Heart right ventricle (tissue), 16 donors: ENCODE measurements around the gene PERP. TPM values are rescaled to one million over a fixed set of nuclear protein-coding genes. Genes with fewer than 3 reads are reported as not detected.
A peak's percentile ranks its signal among the peaks of the same experiment; 100 is the strongest.

ENCODE experiments used
- ATAC-seq, 8 donors: fragments of 200-7000 bp; cut with Tn5 transposase; one replicate each; pipeline ENCODE4 v1.9.1; 2020; ENCODE audit warnings: mild to moderate bottlenecking in 8 of 8, moderate library complexity in 8 of 8, moderate number of reproducible peaks in 1 of 8
- DNase-seq, 2 donors: peaks; one replicate each; pipeline ENCODE4 v3.0.0-alpha.2; 2020
- H3K27ac ChIP-seq, 10 donors: fragments of 200-600 bp; sonication (generic) in 2 of 10; one replicate each; pipeline versions ENCODE4 v1.5.0 to v1.8.0; 2020 to 2022; ENCODE audit warnings: mild to moderate bottlenecking in 3 of 10
- H3K27me3 ChIP-seq, 7 donors: fragments of 200-600 bp; one replicate each; pipeline ENCODE4 v1.8.0; 2021 to 2022; ENCODE audit warnings: mild to moderate bottlenecking in 2 of 7
- H3K36me3 ChIP-seq, 9 donors: fragments of 200-600 bp; sonication (generic) in 1 of 9; one replicate each; pipeline versions ENCODE4 v1.5.0 to v1.8.0; 2020 to 2022; ENCODE audit warnings: mild to moderate bottlenecking in 2 of 9
- H3K4me1 ChIP-seq, 9 donors: fragments of 200-600 bp; sonication (generic) in 1 of 9; one replicate each; pipeline versions ENCODE4 v1.5.0 to v1.8.0; 2020 to 2022; ENCODE audit warnings: mild to moderate bottlenecking in 4 of 9
- H3K4me3 ChIP-seq, 10 donors: fragments of 200-600 bp; sonication (generic) in 2 of 10; one replicate each; pipeline versions ENCODE4 v1.5.0 to v1.8.0; 2020 to 2022; ENCODE audit warnings: mild to moderate bottlenecking in 7 of 10, moderate library complexity in 2 of 10
- H3K9me3 ChIP-seq, 11 donors: fragments of 200-600 bp in 10 of 11; sonication (generic) in 2 of 11; one replicate each; pipeline versions ENCODE4 v1.5.0 to v1.8.0; 2013 to 2022; ENCODE audit warnings: mild to moderate bottlenecking in 2 of 11, control low read depth in 1 of 11, moderate library complexity in 1 of 11
- CTCF ChIP-seq, 9 donors: fragments of 200-600 bp; sonication (generic) in 2 of 9; IDR thresholded peaks; one replicate each; pipeline versions ENCODE4 v1.5.0 to v1.8.0; 2021 to 2022; ENCODE audit warnings: antibody characterized with exemption in 9 of 9, mild to moderate bottlenecking in 5 of 9, moderate library complexity in 1 of 9
- WGBS, 2 donors: extraction: QIAGEN DNeasy Blood & Tissue Kit; methylation state at CpG; one replicate each; pipeline ENCODE4 v1.1.7; 2013; ENCODE audit warnings: inconsistent platforms in 1 of 2; 5-methylcytosine and 5-hydroxymethylcytosine counted together
- intact Hi-C, 10 donors: fragments of 100-400 bp; cut with DNase I; formaldehyde crosslinking; loops; one replicate each; pipeline versions ENCODE4 v1.11.1 to v1.14.2; 2022
- long read RNA-seq, 3 donors: library from polyadenylated mRNA; unstranded; transcript quantifications; one replicate each; pipeline ENCODE4 v2.0.0, GENCODE V29; 2020 to 2021
- polyA plus RNA-seq, 2 donors: library from polyadenylated mRNA; stranded (reverse); fragments of 200-250 nt; gene quantifications; one replicate each; pipeline ENCODE4 v1.2.3, GENCODE V29; 2013
- total RNA-seq, 10 donors: library from RNA; stranded (reverse); fragmentation: NEBNext Ultra II Directional in 3 of 10; extraction: Animal tissue kit (Norgen Biotek cat#: 25700) in 3 of 10; gene quantifications; one replicate each; pipeline versions ENCODE4 v1.2.1 to v1.2.4, GENCODE V29; 2021 to 2023
- donor health status: Arrhythmogenic right ventricular cardiomyopathy.
- donor health status: ischemic (EF 13 %, LVEDD 7.1; RV severe dilation, severe dysfunction).
- donor health status: healthy with polysubstance abuse.
- donor health status: DM: no; HTN: yes; CAD: no.
- donor health status: DM: no; HTN: no; CAD: no.
- donor health status: ischemic (EF 25% LVEDD 6.9; RV normal size, moderate dysfunction).
- donor health status: ischemic (EF 25% LVEDD 5.7; RV mildly dilated, moderate dysfunction).
- donor health status: healthy.
- donor health status: DM: yes; HTN: yes; CAD: no.
- donor health status: Ischemic cardiomyopathy.
- donor health status: ischemic (EF 35%, LVEDD 5.7; RV mildly dilated, moderate dysfunction).
- donor health status: nonischemic (EF 11% LVEDD 7.7; RV severe dilation, severe dysfunction).
- donor health status: DM: yes; HTN: yes; CAD: no.
- donor health status: PGD.
- donor health status: ischemic (EF 29% LVEDD 5.4; RV normal size, mild dysfunction).
- donor health status: nonischemic (EF 23%, LVEDD 6.1; RV moderate dilation, normal function).

PERP gene
- total RNA-seq (10 to 100 TPM; 42.3 to 70.1 (median 56.7) TPM), polyA plus RNA-seq (10 to 100 TPM; 29.3 to 30.4 TPM)
- long read RNA-seq, donor 1, full-length matches to known transcripts = 229 of 250 reads
- long read RNA-seq, donor 1, partial matches to known transcripts = 2 of 250 reads
- long read RNA-seq, donor 1, other reads (novel, unspliced or antisense) = 19 of 250 reads
- long read RNA-seq, donor 2, full-length matches to known transcripts = 271 of 306 reads
- long read RNA-seq, donor 2, partial matches to known transcripts = 4 of 306 reads
- long read RNA-seq, donor 2, other reads (novel, unspliced or antisense) = 31 of 306 reads
- long read RNA-seq, donor 3, full-length matches to known transcripts = 612 of 638 reads
- long read RNA-seq, donor 3, partial matches to known transcripts = 18 of 638 reads
- long read RNA-seq, donor 3, other reads (novel, unspliced or antisense) = 8 of 638 reads

- intact Hi-C loops = loop anchor here in 9 of 10 donors (5.0 to 10.0 kb wide), 5 partner anchors 105 to 412 kb away; no protein-coding TSS in a partner anchor
- no peaks in the 10 kb centered on the region for H3K9me3 ChIP-seq
- peak within 1 kb of the TSS; percentile 31 to 91 (median 84) for H3K27ac ChIP-seq
- H3K4me3 ChIP-seq = peak within 1 kb of the TSS; percentile 42 to 87 (median 76)
- DNase-seq (peak; percentile 60 to 73), ATAC-seq (peak; percentile 86 to 94 (median 90))
- H3K36me3 ChIP-seq = no peaks in the 10 kb centered on the region
- peaks cover 0 to 22% (median 13%) of the 10 kb centered on the region in 9 donors for H3K4me1 ChIP-seq
- 0 to 1% methylated on average over 60 to 83 of the region's 83 CpGs for WGBS, 2 donors
- peaks cover 0 to 61% (median 21%) of the 10 kb centered on the region in 7 donors for H3K27me3 ChIP-seq
- peak in 3 of 9 donors; percentile 18 to 34 (median 31) for TF ChIP-seq CTCF (IDR thresholded peaks at IDR 0.05)
Measured at GRCh38 chr6:138107078-138107751, at the start of gene PERP. Gene PERP (minus strand): TSS chr6:138107419. CDS start chr6:138107340, 79 bp downstream.

GRCh38 chr6:138155443-138155842, 48.2 kb upstream of the PERP start:
- Histone ChIP-seq H3K36me3 (no peaks in the 10 kb centered on the region), H3K27me3 (peaks cover 0 to 47% (median 3%) of the 10 kb centered on the region in 7 donors), H3K4me3 (no peak overlapping the region), H3K27ac (no peak overlapping the region), H3K4me1 (peaks cover 0 to 7% (median 0%) of the 10 kb centered on the region in 9 donors), H3K9me3 (peaks cover 0 to 24% (median 0%) of the 10 kb centered on the region in 11 donors)
- WGBS, 2 donors = 67 to 73% methylated on average over 1 of the region's 1 CpG
- DNase-seq = no peak
- intact Hi-C loops = no loop called here
- no peak for ATAC-seq
- no peak for TF ChIP-seq CTCF (IDR thresholded peaks at IDR 0.05)

GRCh38 chr6:138146544-138146943, 39.3 kb upstream of the PERP start:
- WGBS, 2 donors = 81 to 82% methylated on average over 5 of the region's 5 CpGs
- Histone ChIP-seq H3K27me3 (peaks cover 0 to 21% (median 0%) of the 10 kb centered on the region in 7 donors), H3K36me3 (no peaks in the 10 kb centered on the region), H3K4me3 (no peak overlapping the region), H3K9me3 (peaks cover 0 to under 1% (median 0%) of the 10 kb centered on the region in 11 donors), H3K4me1 (no peaks in the 10 kb centered on the region), H3K27ac (no peak overlapping the region)
- ATAC-seq (no peak), DNase-seq (no peak)
- no peak for TF ChIP-seq CTCF (IDR thresholded peaks at IDR 0.05)
- intact Hi-C loops = no loop called here

GRCh38 chr6:138145402-138145801, 38.2 kb upstream of the PERP start:
- H3K9me3 ChIP-seq = no peaks in the 10 kb centered on the region
- WGBS, 2 donors = 88 to 89% methylated on average over 3 of the region's 3 CpGs
- intact Hi-C loops = no loop called here
- H3K27me3 ChIP-seq = peaks cover 0 to 21% (median 0%) of the 10 kb centered on the region in 7 donors
- H3K4me3 ChIP-seq = no peak overlapping the region
- ATAC-seq (no peak), DNase-seq (no peak)
- no peak for TF ChIP-seq CTCF (IDR thresholded peaks at IDR 0.05)
- no peaks in the 10 kb centered on the region for H3K4me1 ChIP-seq
- H3K36me3 ChIP-seq = no peaks in the 10 kb centered on the region
- no peak overlapping the region for H3K27ac ChIP-seq
